OCI-LY7 (cell line): ENCODE measurements around the gene STPG3. TPM values are rescaled to one million over a fixed set of nuclear protein-coding genes. Genes with fewer than 3 reads are reported as not detected.
A peak's percentile ranks its signal among the peaks of the same experiment; 100 is the strongest.

Source experiments
- BruUV-seq: library from RNA; stranded (reverse); fragments of 400-500 nt; replicated peaks from 2 replicates; lab custom pipeline; 2021; lab: Mats Ljungman, UMichigan
- CTCF ChIA-PET: fragments of 300-600 bp; sonication (Branson Sonifier 250); formaldehyde crosslinking; loops from one replicate; lab custom pipeline; 2022; ENCODE audit warnings: antibody characterized with exemption; ENCODE audit not compliant: unreplicated experiment; lab: Charles Lee
- POLR2A ChIA-PET: fragments of 300-600 bp; sonication (Branson Sonifier 250); formaldehyde crosslinking; loops from one replicate; lab custom pipeline; 2022; ENCODE audit warnings: antibody characterized with exemption; lab: Charles Lee
- DNase-seq: peaks from one replicate; pipeline ENCODE4 v3.0.0-alpha.2; 2015; ENCODE audit warnings: low spot score
- H2AFZ ChIP-seq: fragments of 200-600 bp; sonication (generic), shearing (Covaris generic); 2 replicates; pipeline ENCODE4 v1.6.1; 2014; ENCODE audit warnings: mild to moderate bottlenecking, antibody characterized with exemption, low read length, moderate library complexity
- H3K27ac ChIP-seq: fragments of 200-600 bp; sonication (generic); 2 replicates; pipeline ENCODE4 v1.5.1; 2014; ENCODE audit warnings: mixed run types, low read depth, mild to moderate bottlenecking, moderate library complexity, low read length, inconsistent platforms; ENCODE audit not compliant: poor library complexity, severe bottlenecking
- H3K36me3 ChIP-seq: fragments of 200-600 bp; sonication (generic); 2 replicates; pipeline ENCODE4 v1.6.1; 2014; ENCODE audit warnings: mild to moderate bottlenecking, antibody characterized with exemption, low read length, moderate library complexity, mixed read lengths; ENCODE audit not compliant: insufficient read depth
- H3K4me1 ChIP-seq: fragments of 200-600 bp; sonication (generic); 2 replicates; pipeline ENCODE4 v1.5.1; 2014; ENCODE audit warnings: mild to moderate bottlenecking, low read length; ENCODE audit not compliant: insufficient read depth, poor library complexity, severe bottlenecking
- H3K4me2 ChIP-seq: fragments of 200-600 bp; sonication (generic); 2 replicates; pipeline ENCODE4 v1.6.1; 2014; ENCODE audit warnings: mild to moderate bottlenecking, low read length
- H3K4me3 ChIP-seq: fragments of 200-600 bp; sonication (generic); 2 replicates; pipeline ENCODE4 v1.5.1; 2014; ENCODE audit warnings: mild to moderate bottlenecking, low read depth, low read length; ENCODE audit not compliant: poor library complexity, severe bottlenecking
- H3K79me2 ChIP-seq: fragments of 200-600 bp; sonication (generic); 2 replicates; pipeline ENCODE4 v1.6.1; 2016; ENCODE audit warnings: low read depth, mild to moderate bottlenecking, low read length, moderate library complexity, mixed read lengths; ENCODE audit not compliant: insufficient read depth
- H3K9me2 ChIP-seq: fragments of 200-600 bp; sonication (generic); 2 replicates; pipeline ENCODE4 v1.6.1; 2016; ENCODE audit warnings: mild to moderate bottlenecking, low read length, mixed read lengths; ENCODE audit not compliant: insufficient read depth
- H3K9me3 ChIP-seq: fragments of 200-600 bp; sonication (generic); 2 replicates; pipeline ENCODE4 v1.6.1; 2014; ENCODE audit warnings: mild to moderate bottlenecking, mixed run types, low read length, mixed read lengths
- H4K20me1 ChIP-seq: fragments of 200-600 bp; sonication (generic); 2 replicates; pipeline ENCODE4 v1.6.1; 2014; ENCODE audit warnings: mild to moderate bottlenecking, antibody characterized with exemption, low read length, moderate library complexity, mixed read lengths; ENCODE audit not compliant: insufficient read depth
- CTCF ChIP-seq: fragments of 200-600 bp; sonication (generic); conservative IDR thresholded peaks from 2 replicates; pipeline ENCODE4 v1.5.1; 2014; ENCODE audit warnings: mild to moderate bottlenecking, antibody characterized with exemption, low read length, moderate library complexity, mixed read lengths
- EZH2phosphoT487 ChIP-seq: fragments of 200-600 bp; sonication (generic); IDR thresholded peaks from 2 replicates; pipeline ENCODE4 v1.6.1; 2018; ENCODE audit warnings: low read depth, borderline replicate concordance, mild to moderate bottlenecking, mixed run types, antibody characterized with exemption, low read length, moderate library complexity, mixed read lengths
- intact Hi-C: fragments of 100-400 bp; cut with micrococcal nuclease; formaldehyde crosslinking; loops from one replicate; pipeline ENCODE4 v1.10.0; 2022; ENCODE audit not compliant: unreplicated experiment
- total RNA-seq, 2 experiments: library from RNA; depleted of rRNA in 1 of 2; stranded (reverse); fragments of >200 nt in 1 of 2; shearing (Covaris generic) in 1 of 2; gene quantifications; 2 replicates each; pipeline ENCODE4 v1.2.3, GENCODE V29; 2014 to 2022

STPG3 gene
- total RNA-seq, 2 experiments from 2014 or later = 0.73 to 2.7 TPM

GRCh38 chr9:137272241-137273094 lies 21.4 kb downstream of the STPG3 start:
- no peak overlapping the region for H3K4me3 ChIP-seq
- no peak overlapping the region for H3K4me2 ChIP-seq
- H3K36me3 ChIP-seq = peaks cover 42% of the 10 kb centered on the region; the same call in 1 of the 2 replicates
- H3K4me1 ChIP-seq = peaks cover 79% of the 10 kb centered on the region
- no peak overlapping the region for H2AFZ ChIP-seq
- H3K27ac ChIP-seq = no peak overlapping the region
- no peaks in the 10 kb centered on the region for H4K20me1 ChIP-seq
- ChIA-PET CTCF (no interaction called here), POLR2A (no interaction called here)
- no peak for DNase-seq
- TSS peak; percentile 53 for BruUV-seq
- peaks cover 8% of the 10 kb centered on the region; the same call in 1 of the 2 replicates for H3K79me2 ChIP-seq
- TF ChIP-seq EZH2phosphoT487 (no peak), CTCF (no peak)
- no peaks in the 10 kb centered on the region for H3K9me3 ChIP-seq
- no peaks in the 10 kb centered on the region for H3K9me2 ChIP-seq
- intact Hi-C loops = no loop called here

- BruUV-seq = no TSS peak
- CTCF ChIA-PET = no interaction called here
- Histone ChIP-seq H3K4me1 (peaks cover 79% of the 10 kb centered on the region), H3K9me2 (no peaks in the 10 kb centered on the region), H3K9me3 (no peaks in the 10 kb centered on the region), H4K20me1 (no peaks in the 10 kb centered on the region), H3K36me3 (peaks cover 39% of the 10 kb centered on the region; the same call in 1 of the 2 replicates), H3K4me2 (no peak overlapping the region; the same call in 1 of the 2 replicates), H2AFZ (no peak overlapping the region), H3K79me2 (peaks cover 8% of the 10 kb centered on the region; the same call in 1 of the 2 replicates), H3K4me3 (no peak overlapping the region), H3K27ac (no peak overlapping the region)
- intact Hi-C loops = no loop called here
- TF ChIP-seq CTCF = no peak
- no peak for TF ChIP-seq EZH2phosphoT487
- POLR2A ChIA-PET = no interaction called here
- no peak for DNase-seq
Observed at GRCh38 chr9:137273095-137273490, 22.0 kb downstream of the STPG3 start.
